Right ventricle myocardium superior (tissue), 1 donor: Measurements from ENCODE around the gene C2orf81. TPM values are rescaled to one million over a fixed set of nuclear protein-coding genes. Genes with fewer than 3 reads are reported as not detected.
"Not testable (repeated sequence)": the region's sequence is repeated elsewhere in the genome, so short reads cannot be mapped to it uniquely, and the experiment has no call there.

Experiments used
- ATAC-seq: fragments of 200-7000 bp; cut with Tn5 transposase; one replicate; pipeline ENCODE4 v1.9.1; 2020; ENCODE audit warnings: mild to moderate bottlenecking; ENCODE audit not compliant: poor library complexity
- DNase-seq: peaks from one replicate; pipeline ENCODE4 v3.0.0-alpha.2; 2020
- intact Hi-C: fragments of 100-400 bp; cut with DNase I; formaldehyde crosslinking; loops from one replicate; pipeline ENCODE4 v1.11.2; 2022
- long read RNA-seq: library from polyadenylated mRNA; unstranded; transcript quantifications from one replicate; pipeline ENCODE4 v2.0.0, GENCODE V29; 2021
- total RNA-seq: library from RNA; stranded (reverse); fragmentation: NEBNext Ultra II Directional; extraction: Animal tissue kit (Norgen Biotek cat#: 25700); gene quantifications from one replicate; pipeline ENCODE4 v1.2.1, GENCODE V29; 2021
- donor health status: DM: no; HTN: yes; CAD: no; lungs with severe emphysema.

Gene C2orf81
- total RNA-seq, result 0.62 TPM
- long read RNA-seq, result 0 reads

- DNase-seq (peak; percentile 93), ATAC-seq (peak; percentile 93)
- intact Hi-C loops, result no loop called here
Measured at GRCh38 chr2:74421221-74421870, at the start of gene C2orf81, which contains the start of gene WDR54. TSS of gene C2orf81 (minus strand) at chr2:74421619. CDS start at chr2:74421560, 59 bp downstream. TSS of gene WDR54 (plus strand) at chr2:74421730. CDS start at chr2:74422154, 424 bp downstream.

DNA sequence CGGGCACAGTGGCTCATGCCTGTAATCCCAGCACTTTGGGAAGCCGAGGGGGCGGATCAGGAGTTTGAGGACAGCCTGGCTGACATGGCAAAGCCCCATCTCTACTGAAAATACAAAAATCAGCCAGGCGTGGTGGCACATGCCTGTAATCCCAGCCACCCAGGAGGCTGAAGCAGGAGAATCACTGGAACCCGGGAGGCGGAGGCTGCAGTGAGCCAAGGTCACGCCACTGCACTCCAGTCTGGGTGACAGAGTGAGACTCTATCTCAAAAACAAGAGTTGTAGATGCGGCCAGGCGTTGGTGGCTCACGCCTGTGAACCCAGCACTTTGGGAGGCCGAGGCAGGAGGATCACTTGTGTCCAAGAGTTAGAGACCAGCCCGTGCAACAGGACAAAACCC lies 49.3 kb upstream of the C2orf81 start:
- DNase-seq, intact Hi-C loops, ATAC-seq: not testable (repeated sequence)

DNA sequence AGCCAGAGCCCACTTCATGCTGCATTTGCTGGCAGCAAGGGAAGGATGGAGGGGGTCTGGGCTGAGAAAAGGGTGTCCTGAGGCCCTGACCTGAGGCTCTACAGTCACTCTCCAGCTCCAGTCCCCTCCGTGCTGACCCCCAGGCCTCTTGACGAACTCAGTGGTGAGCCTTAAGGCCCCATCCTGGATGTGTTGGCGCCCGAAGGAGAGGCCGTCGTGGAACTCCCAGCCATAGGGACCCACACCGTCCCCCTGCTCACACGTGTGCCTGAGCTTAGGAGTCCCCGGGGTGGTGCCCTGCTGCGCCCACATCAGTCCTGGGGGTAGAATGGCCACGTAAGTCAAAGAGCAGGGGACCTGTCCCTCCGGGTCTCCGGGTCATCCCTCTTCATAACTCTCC lies 43.0 kb upstream of the C2orf81 start:
- DNase-seq (no peak), ATAC-seq (peak; percentile 1)
- intact Hi-C loops, result no loop called here

DNA sequence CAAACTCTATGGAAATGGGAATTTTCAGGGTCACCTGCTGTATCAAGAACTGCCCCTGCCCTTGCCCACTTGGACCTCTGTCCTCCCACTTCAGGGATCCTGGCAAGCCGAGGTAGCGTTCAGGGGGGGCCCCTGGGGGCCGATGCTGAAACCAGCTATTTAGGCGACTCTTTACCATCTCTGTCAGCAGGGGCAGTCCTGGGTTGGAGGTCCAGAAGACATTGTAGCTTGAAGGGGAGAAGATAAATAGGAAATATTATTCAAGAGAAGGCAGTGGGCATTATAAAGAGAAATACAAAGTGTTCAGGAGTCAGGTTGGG lies 41.3 kb upstream of the C2orf81 start:
- ATAC-seq (no peak), DNase-seq (no peak)
- intact Hi-C loops, result no loop called here

GRCh38 chr2:74462054-74462785 lies 40.8 kb upstream of the C2orf81 start:
- intact Hi-C loops, result no loop called here
- ATAC-seq (no peak), DNase-seq (no peak)

DNA sequence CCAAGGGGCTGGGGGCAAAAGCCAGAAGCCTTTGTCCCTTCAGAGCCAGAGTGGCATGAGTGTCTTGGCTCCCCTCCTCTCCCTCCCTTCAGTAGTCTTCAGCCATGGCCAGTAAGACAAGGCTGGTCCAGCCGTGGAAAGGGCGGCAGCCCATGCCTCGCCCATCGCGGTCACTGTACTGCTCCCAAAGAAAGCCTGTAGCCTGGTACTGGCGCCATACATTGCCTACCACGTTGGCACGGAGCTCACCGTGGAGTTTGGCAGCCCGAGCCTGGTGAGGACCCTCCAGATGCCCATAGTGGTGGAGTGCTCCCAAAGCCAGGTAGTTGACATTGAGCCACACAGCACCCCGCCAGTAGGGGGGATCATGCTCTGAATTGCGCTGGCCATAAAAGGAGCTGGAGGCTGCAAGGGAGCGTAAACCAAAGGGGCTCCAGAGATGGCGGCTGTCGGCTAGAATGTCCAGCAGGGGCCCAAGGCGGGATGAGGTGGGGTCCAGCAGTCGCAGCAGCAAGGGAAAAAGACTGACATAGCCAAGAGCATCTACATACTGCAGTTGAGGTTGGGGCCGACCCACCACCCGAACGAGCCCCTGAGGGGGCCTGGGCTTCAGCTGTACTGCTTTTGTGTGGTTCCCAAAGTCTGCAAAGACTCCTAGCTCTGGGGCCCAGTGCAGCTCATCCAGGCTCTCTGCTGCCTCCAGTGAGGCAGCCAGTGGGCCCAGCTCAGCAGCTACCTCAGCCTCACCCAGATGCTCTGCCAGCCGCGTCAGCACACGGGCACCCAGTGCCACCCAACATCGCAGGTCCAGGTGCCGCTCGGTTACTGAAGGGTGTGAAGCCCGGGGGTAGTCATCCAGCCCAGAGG lies 40.0 kb upstream of the C2orf81 start:
- ATAC-seq (no peak), DNase-seq (no peak)
- intact Hi-C loops, result no loop called here

- ATAC-seq, intact Hi-C loops, DNase-seq: not testable (repeated sequence)
Measured at GRCh38 chr2:74460187-74460586, 38.8 kb upstream of the C2orf81 start.

DNA sequence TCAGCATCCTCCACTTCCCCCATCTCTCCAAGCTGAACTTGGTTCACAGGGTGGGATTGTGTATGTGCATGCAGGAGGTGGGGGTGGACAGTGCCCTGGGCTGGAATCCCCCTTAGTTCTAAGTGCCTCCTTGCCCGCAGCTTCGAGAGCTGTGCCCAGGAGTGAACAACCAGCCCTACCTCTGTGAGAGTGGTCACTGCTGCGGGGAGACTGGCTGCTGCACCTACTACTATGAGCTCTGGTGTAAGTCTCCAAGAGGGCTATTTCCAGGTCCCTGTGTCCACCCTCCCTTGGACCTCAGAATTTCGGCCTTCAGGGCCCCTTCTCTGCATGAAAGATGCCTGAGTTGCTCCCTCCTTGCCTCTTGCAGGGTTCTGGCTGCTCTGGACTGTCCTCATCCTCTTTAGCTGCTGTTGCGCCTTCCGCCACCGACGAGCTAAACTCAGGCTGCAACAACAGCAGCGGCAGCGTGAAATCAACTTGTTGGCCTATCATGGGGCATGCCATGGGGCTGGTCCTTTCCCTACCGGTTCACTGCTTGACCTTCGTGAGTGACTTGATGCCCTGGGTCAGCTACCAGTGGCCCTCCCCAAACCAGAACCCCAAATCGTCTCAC lies 38.2 kb upstream of the C2orf81 start:
- ATAC-seq, DNase-seq, intact Hi-C loops: not testable (repeated sequence)

GRCh38 chr2:74458938-74459363 lies 37.5 kb upstream of the C2orf81 start:
- intact Hi-C loops, result no loop called here
- DNase-seq, result no peak
- ATAC-seq, result no peak

GRCh38 chr2:74458132-74458937 lies 36.9 kb upstream of the C2orf81 start, which contains the start of gene WBP1:
TSS of gene WBP1 (plus strand) at chr2:74458438. CDS start at chr2:74458603, 165 bp downstream.
- DNase-seq (peak; percentile 100), ATAC-seq (peak; percentile 89)

GRCh38 chr2:74457549-74458131 lies 36.2 kb upstream of the C2orf81 start:
- peak; percentile 38 for ATAC-seq
- intact Hi-C loops, result no loop called here

More at GRCh38 chr2:74458132-74458937, 36.9 kb upstream of the C2orf81 start, which contains the start of gene WBP1:
- intact Hi-C loops, result no loop called here

GRCh38 chr2:74457129-74457548 lies 35.7 kb upstream of the C2orf81 start:
- DNase-seq (no peak), ATAC-seq (no peak)
- intact Hi-C loops, result no loop called here

More at GRCh38 chr2:74457549-74458131, 36.2 kb upstream of the C2orf81 start:
- peak; percentile 80 for DNase-seq

DNA sequence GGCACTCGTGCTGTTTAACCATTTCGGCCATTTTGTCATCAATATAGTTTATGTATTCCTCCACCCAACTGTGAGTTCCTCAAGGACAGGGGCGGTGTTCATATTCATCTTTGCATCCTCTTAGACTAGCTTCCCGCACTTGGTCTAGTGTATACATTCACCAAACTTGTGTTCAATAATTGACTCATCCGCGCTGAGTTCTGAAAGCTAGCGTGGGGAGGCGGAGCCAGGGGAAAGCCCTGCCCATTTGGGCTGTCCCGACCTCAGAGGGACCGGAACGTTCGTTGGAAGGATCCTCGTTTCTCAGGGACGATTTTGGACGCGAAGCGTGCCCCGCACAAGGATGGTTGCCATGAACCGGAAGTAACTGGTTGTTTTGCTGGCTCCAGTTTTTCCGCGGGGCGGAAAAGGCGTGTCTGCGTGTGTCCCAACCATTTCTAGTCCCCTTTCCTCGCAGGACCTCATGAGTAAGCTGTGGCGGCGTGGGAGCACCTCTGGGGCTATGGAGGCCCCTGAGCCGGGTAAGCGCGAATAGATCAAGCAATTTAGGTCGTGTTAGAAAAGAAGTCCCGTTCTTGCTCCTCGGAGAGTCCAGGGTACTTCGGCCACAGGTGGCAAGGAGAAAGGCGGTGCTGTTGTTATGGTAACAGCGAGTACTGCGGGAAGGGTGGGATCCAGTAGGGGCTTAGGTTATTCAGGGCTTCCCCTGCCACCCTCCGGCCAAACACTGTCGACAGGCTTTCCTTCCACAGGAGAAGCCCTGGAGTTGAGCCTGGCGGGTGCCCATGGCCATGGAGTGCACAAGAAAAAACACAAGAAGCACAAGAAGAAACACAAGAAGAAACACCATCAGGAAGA lies 33.5 kb upstream of the C2orf81 start, which contains the start of gene INO80B:
Gene INO80B, plus strand, starts transcription at position 434 of the 858 bp plus-strand sequence. Its CDS starts 30 bp downstream, at position 464.
- DNase-seq (peak; percentile 95), ATAC-seq (peak; percentile 74)
- intact Hi-C loops, result no loop called here

DNA sequence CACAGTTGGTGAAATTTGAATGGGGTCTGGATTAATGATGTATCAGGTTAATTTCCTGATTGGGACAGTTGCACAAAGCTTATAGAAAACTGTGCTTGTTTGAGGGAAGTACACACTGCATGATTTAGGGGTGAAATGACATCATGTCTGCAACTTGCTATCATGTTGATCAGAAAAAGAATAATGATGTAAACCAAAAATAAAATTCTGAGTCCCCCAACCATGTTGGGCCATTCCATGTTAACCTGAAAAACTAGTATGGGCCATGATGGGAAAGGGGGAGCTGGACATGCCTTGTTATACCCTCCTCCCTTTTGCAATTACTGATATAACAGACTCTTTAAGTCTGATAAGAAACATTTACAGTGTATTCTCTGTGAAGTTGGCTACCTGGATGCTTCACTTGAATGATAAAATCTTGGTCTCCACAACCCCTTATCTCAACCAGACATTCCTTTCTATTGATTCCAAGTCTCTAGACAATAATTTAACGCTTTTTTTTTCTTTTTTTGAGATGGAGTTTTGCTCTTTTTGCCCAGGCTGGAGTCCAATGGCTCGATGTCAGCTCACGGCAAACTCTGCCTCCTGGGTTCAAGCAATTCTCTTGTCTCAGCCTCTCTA lies 29.3 kb upstream of the C2orf81 start:
- intact Hi-C loops, result no loop called here
- DNase-seq (no peak), ATAC-seq (no peak)

GRCh38 chr2:74448771-74449170 lies 27.4 kb upstream of the C2orf81 start:
- intact Hi-C loops, result no loop called here
- no peak for DNase-seq
- ATAC-seq, result no peak
